GM12878 (cell line): Measurements from ENCODE around the gene ACSF3. TPM values are rescaled to one million over a fixed set of nuclear protein-coding genes. Genes with fewer than 3 reads are reported as not detected.

ENCODE experiments used
- ATAC-seq: fragments of 200-7000 bp; cut with Tn5 transposase; 3 replicates; pipeline ENCODE4 v1.9.1; 2020; ENCODE audit warnings: mild to moderate bottlenecking, moderate library complexity
- BruUV-seq: library from RNA; stranded (reverse); fragments of 400-500 nt; replicated peaks from 2 replicates; lab custom pipeline; 2021; lab: Mats Ljungman, UMichigan
- CTCF ChIA-PET: fragments of 300-600 bp; sonication (Branson Sonifier 250); formaldehyde crosslinking; extraction: SDS; loops from one replicate; lab custom pipeline; 2021; ENCODE audit warnings: inconsistent platforms; lab: Yijun Ruan, JAX
- POLR2A ChIA-PET: fragments of 350-600 bp; formaldehyde crosslinking; extraction: SDS; loops from one replicate; lab custom pipeline; 2021; ENCODE audit warnings: inconsistent platforms; lab: Charles Lee
- RAD21 ChIA-PET: fragments of 300-600 bp; sonication (Branson Sonifier 250); formaldehyde crosslinking; loops from one replicate; lab custom pipeline; 2023; ENCODE audit warnings: antibody characterized with exemption; ENCODE audit not compliant: unreplicated experiment; lab: Charles Lee
- SMC1A ChIA-PET: fragments of 300-600 bp; sonication (Branson Sonifier 250); formaldehyde crosslinking; loops from one replicate; lab custom pipeline; 2023; ENCODE audit not compliant: unreplicated experiment, uncharacterized antibody; lab: Charles Lee
- DNase-seq: peaks from one replicate; pipeline ENCODE4 v3.0.0-alpha.2; 2011; ENCODE audit warnings: low read depth, low spot score
- FAIRE-seq: peaks from 3 replicates; lab custom pipeline; 2011; peaks lifted over from hg19 to GRCh38; lab: Jason Lieb, UNC
- H2AFZ ChIP-seq: 2 replicates; pipeline ENCODE4 v1.6.0; 2011; ENCODE audit warnings: low read depth, low read length, control low read depth; ENCODE audit not compliant: control insufficient read depth
- H3K27ac ChIP-seq: 2 replicates; pipeline ENCODE4 v1.5.1; 2011; ENCODE audit warnings: control low read depth; ENCODE audit not compliant: control insufficient read depth, insufficient read depth
- H3K27me3 ChIP-seq, 2 experiments: replicated peaks in 1 of 2; 2 replicates each; pipeline versions ENCODE4 v1.6.0 to v1.6.1; 2011; ENCODE audit warnings: low read length in 1 of 2; ENCODE audit not compliant: control insufficient read depth in 2 of 2, insufficient read depth in 2 of 2
- H3K36me3 ChIP-seq, 2 experiments: 2 replicates each; pipeline ENCODE4 v1.5.1; 2011; ENCODE audit warnings: low read length in 1 of 2; ENCODE audit not compliant: control insufficient read depth in 2 of 2, insufficient read depth in 2 of 2
- H3K4me1 ChIP-seq: 2 replicates; pipeline ENCODE4 v1.6.1; 2011; ENCODE audit warnings: mild to moderate bottlenecking, low read length, moderate library complexity, mixed read lengths; ENCODE audit not compliant: control insufficient read depth, insufficient read depth
- H3K4me2 ChIP-seq: 2 replicates; pipeline ENCODE4 v1.6.0; 2011; ENCODE audit warnings: control low read depth; ENCODE audit not compliant: control insufficient read depth, insufficient read depth
- H3K4me3 ChIP-seq: fragments of 200-600 bp; sonication (generic); 2 replicates; pipeline ENCODE4 v1.5.1; 2016
- H3K79me2 ChIP-seq: 2 replicates; pipeline ENCODE4 v1.6.0; 2011; ENCODE audit warnings: low read length; ENCODE audit not compliant: control insufficient read depth, insufficient read depth
- H3K9ac ChIP-seq: 2 replicates; pipeline ENCODE4 v1.8.0; 2011; ENCODE audit warnings: low read length, control low read depth, mixed read lengths; ENCODE audit not compliant: control insufficient read depth, insufficient read depth
- H3K9me3 ChIP-seq: replicated peaks from 3 replicates; pipeline ENCODE4 v1.5.1; 2011; ENCODE audit warnings: mild to moderate bottlenecking, low read length; ENCODE audit not compliant: control insufficient read depth, insufficient read depth
- H4K20me1 ChIP-seq: 2 replicates; pipeline ENCODE4 v1.6.0; 2011; ENCODE audit not compliant: control insufficient read depth, insufficient read depth
- FOS ChIP-seq: IDR thresholded peaks from 3 replicates; pipeline ENCODE4 v1.6.1; 2011; ENCODE audit warnings: borderline replicate concordance; ENCODE audit not compliant: insufficient read length; ENCODE audit errors: extremely low read depth
- ZNF592 ChIP-seq: fragments of 450-650 bp; IDR thresholded peaks from 2 replicates; pipeline ENCODE4 v1.6.1; 2017; ENCODE audit warnings: mild to moderate bottlenecking, moderate library complexity
- WGBS: methylation state at CpG from one replicate; pipeline ENCODE4 v1.1.6; 2016; ENCODE audit warnings: low lambda C conversion rate; ENCODE audit not compliant: insufficient replicate concordance, insufficient coverage; ENCODE audit errors: missing lambda C conversion rate; 5-methylcytosine and 5-hydroxymethylcytosine counted together
- in situ Hi-C: fragments of 300-500 bp; cut with MboI; formaldehyde crosslinking; loops from 9 replicates; pipeline ENCODE4 v1.14.3; 2018; ENCODE audit warnings: mixed read lengths
- intact Hi-C: fragments of 100-400 bp; cut with micrococcal nuclease; formaldehyde crosslinking; loops from one replicate; pipeline ENCODE4 v1.14.2; 2022; ENCODE audit not compliant: unreplicated experiment
- polyA plus RNA-seq, 11 experiments: library from polyadenylated mRNA; depleted of rRNA in 4 of 11; unstranded in 6 of 11; stranded (reverse) in 5 of 11; fragments of >200 nt; fragmentation: Nextera tagmentation in 4 of 11; fragmentation: Illumina TruSeq in 1 of 11; extraction: Ambion mirVana in 4 of 11; extraction: Trizol in 1 of 11; gene quantifications; 1 replicate in 1 of 11; 2 replicates in 10 of 11; pipeline versions ENCODE4 v1.2.1 to v1.2.3, GENCODE V29; 2011 to 2016; ENCODE audit warnings: inconsistent platforms in 2 of 11, missing spikeins in 2 of 11, low read depth in 1 of 11
- total RNA-seq, 4 experiments: library from RNA; depleted of rRNA in 3 of 4; stranded (reverse); fragments of >200 nt in 3 of 4; fragmentation: Illumina TruSeq in 1 of 4; extraction: Trizol in 1 of 4; gene quantifications; 2 replicates each; pipeline versions ENCODE4 v1.2.1 to v1.2.3, GENCODE V29; 2013 to 2021

Gene ACSF3
- total and polyA plus RNA-seq, 10 of the 15 experiments (the other 5 are each of a cell fraction or from before 2014, with no cell fraction given), result 1.0 to 44.4 (median 25.8) TPM

GRCh38 chr16:89050119-89050867, 43.4 kb upstream of the ACSF3 start:
- POLR2A ChIA-PET, result no interaction called here
- WGBS, result 43% methylated on average over 20 of the region's 21 CpGs
- no peak overlapping the region for H2AFZ ChIP-seq
- no peak for DNase-seq
- no peaks in the 10 kb centered on the region for H3K27me3 ChIP-seq
- no peak for ATAC-seq
- H3K4me3 ChIP-seq, result no peak overlapping the region
- H3K4me2 ChIP-seq, result no peak overlapping the region
- H3K27ac ChIP-seq, result no peak overlapping the region
- CTCF ChIA-PET, result no interaction called here
- TF ChIP-seq FOS, result no peak
- no peak for TF ChIP-seq ZNF592
- TF ChIP-seq, all 136 proteins: peak for 0
- Histone ChIP-seq H3K79me2 (no peaks in the 10 kb centered on the region), H3K4me1 (no peaks in the 10 kb centered on the region), H4K20me1 (no peaks in the 10 kb centered on the region), H3K9me3 (no peaks in the 10 kb centered on the region; the same call in 2 of the 3 replicates), H3K36me3 (no peaks in the 10 kb centered on the region), H3K9ac (no peak overlapping the region)
- ChIA-PET SMC1A (no interaction called here), RAD21 (no interaction called here)
- FAIRE-seq, result no peak
- intact Hi-C loops, result no loop called here
- in situ Hi-C loops, result no loop called here
- no TSS peak for BruUV-seq
